EL (cell line): ENCODE measurements around the gene TAS2R42.

ENCODE experiments used
- DNase-seq: peaks from one replicate; pipeline ENCODE4 v3.0.0-alpha.2; 2016

The TAS2R42 gene, protein sequence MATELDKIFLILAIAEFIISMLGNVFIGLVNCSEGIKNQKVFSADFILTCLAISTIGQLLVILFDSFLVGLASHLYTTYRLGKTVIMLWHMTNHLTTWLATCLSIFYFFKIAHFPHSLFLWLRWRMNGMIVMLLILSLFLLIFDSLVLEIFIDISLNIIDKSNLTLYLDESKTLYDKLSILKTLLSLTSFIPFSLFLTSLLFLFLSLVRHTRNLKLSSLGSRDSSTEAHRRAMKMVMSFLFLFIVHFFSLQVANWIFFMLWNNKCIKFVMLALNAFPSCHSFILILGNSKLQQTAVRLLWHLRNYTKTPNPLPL

DNA sequence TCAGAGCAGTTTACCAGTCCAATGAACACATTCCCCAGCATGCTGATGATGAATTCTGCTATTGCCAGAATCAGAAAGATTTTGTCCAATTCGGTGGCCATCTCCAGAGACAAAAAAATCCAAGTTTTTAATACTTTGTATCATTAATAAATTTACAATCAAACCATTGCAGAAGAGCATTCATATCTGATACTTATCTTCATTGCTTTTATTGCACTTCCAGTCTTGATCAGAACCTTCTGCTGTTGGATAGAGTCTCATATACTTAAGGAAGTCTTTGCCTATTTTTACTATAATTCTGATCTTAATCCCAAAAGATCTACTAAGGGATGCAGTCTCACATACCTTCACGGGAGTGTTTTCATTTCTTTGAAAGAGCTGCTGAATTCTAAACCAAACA, at the start of gene TAS2R42:
TAS2R42 (minus strand) TSS at position 101 of the 400 bp plus-strand sequence; CDS start at position 101, 0 bp downstream.
- DNase-seq = no peak

DNA sequence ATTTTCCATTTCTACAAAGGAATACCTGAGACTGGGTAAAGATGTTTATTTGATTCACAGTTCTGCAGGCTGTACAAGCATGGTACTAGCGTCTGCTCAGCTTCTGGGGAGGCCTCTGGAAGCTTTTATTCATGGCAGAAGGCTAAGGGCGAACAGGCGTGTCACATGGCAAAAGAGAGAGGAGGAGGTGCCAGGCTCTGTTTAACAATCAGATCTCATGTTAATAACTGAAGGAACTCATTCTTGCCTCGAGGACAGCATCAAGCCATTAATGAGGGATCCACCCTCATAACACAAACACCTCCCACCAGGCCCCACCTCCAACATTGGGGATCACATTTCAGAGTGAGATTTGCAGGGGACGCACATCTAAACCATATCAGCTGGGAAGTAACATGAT, 46.8 kb upstream of the TAS2R42 start:
- DNase-seq = no peak

DNA sequence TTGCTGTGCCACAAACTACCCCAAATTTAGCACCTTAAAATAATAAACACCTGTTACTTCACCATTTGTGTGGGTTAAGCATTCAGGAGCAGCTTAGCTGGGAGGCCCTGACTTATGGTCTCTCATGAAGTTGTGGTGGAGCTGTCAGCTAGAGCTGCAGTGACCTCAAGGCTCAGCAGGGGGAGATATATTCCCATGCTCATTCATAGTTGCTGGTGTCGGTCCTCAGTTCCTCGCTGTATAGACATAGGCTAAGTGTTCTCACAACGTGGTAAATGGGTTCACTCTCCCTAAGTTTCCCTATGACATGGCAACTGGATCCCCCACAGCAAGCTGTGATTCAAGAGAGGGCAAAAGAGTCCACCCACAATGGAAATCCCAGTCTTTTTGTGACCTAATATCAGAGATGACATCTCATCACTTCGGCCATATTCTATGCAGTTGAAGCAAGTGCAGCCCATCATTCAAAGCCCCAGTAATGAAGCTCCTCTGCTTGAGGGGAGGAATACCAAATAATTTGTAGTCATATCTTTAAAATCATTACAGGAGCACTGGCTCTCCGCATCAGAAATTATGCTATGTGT, 41.7 kb upstream of the TAS2R42 start:
- DNase-seq = peak; percentile 50

DNA sequence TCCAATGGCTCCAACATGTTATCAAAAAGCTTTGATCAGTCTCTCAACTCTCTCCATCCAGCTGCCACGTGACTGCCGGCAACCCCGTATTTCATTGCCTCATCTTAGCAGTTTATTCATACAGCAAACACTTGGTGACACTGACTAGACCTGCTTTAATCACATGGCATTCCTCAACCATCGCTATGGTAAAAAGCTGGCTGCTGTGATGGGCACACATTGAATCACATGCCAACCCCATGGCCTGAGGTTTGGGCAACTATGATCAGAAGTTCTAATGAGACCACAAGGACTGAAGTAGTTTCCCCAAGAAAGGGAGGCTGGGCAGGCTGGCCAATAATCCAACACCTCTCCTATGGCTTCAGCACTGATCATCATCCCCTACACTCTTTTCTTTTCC, 40.6 kb upstream of the TAS2R42 start:
- DNase-seq = no peak

DNA sequence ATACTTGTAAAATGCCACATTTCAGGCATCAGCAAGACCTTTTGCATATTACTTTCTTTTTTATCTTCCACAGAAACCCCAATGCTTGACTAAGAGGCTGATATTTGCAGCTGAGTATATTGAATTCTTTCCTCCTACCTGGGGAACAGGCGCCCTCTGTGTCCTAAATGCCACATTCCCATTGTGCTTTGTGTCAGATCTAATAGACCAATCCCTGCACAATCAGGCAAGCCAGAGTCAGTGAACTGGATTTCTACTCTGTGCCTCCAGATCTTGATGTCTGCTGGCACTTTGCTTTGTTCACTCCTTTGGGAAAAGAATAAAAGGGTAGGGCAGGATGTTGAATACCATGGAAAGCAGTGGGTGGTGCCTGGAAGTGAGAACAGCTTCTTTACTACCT, 22.4 kb upstream of the TAS2R42 start:
- no peak for DNase-seq

DNA sequence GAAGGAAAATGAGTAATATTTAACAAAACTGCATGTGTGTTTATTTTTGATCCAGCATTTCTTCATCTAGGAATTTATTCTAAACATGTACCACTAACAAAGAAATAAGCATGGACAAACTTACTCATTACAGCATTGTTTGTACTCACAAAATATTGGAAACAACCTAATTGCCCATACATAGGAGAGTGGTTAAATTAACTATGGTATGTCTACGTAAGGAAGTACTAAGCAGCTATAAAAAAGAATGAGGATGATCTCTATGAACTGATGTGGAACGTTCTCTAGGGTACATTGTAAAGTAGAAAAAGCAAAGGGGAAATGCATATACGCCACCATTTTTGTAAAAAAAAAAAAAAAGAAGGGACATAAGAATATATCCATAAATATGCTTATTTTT, 17.4 kb upstream of the TAS2R42 start:
- DNase-seq = no peak

DNA sequence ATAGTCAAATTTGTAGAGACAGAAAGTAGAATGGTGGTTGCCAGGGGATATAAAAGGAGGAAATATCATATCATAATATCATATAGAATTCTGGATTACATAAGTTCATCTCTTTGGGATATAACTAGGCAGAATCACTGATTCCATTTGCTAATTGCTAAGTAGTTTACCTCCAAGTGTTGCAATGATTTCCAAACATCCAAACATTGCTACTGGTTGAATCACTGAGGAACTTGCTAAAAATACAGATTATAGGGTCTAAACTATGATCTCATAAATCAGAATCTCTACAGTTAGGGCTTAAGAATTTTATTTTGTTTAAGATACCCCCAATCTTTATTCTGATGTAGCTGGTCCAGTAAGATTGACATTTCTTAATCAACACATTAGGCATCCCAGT, 16.1 kb upstream of the TAS2R42 start:
- peak; percentile 1 for DNase-seq

DNA sequence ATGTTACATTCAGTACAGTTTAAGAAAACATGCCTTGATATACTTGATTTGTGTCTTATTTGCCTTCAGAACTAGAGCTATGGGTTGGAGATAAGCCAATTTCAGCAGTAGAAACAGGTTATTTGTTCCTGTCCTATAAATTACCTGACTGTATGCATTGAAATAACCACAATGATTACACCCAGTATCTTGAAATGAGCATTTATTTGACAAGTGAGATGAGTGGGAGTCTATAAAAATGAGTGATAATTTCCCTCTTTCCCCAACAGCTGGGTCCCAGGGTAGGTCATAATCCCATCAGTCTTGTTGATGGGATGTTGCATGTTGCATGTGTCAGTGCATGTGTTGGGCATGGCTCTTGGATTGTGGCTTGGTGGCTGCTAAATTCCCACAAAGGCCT, 3.7 kb downstream of the TAS2R42 start:
- DNase-seq = no peak

DNA sequence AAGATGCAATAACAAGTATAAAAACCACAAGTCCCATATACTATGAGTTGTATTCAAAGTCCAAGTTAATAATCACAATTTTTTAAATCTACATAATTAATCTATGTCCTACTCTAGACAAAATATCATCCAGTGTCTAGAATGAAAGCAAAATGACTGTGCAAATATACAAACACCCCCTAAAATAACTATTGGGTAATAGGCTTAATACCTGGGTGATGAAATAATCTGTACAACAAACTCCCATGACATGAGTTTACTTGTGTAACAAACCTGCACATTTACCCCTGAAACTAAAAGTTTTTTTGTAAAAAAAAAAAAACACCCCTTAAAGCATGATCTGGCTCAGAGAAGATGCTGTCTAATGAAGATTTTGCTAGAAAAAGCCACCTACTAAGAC, 4.2 kb downstream of the TAS2R42 start:
- DNase-seq = no peak

DNA sequence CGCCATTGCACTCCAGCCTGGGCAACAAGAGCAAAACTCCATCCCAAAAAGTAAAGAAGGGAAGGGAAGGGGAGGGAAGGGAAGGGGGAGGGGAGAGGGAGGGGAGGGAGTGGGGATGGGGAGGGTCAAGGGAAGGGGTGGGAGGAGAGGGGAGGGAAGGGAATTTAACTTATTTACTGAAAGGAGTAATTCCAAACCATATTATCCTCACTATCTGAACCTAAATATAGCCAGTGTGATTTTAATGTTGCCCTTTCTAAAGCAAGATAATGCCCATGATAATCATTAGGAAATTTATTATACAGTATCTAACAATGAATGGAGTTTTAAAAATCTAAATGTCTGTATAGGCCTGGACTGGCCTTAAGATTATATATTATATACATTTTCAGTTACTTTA, 8.5 kb downstream of the TAS2R42 start:
- DNase-seq = no peak

DNA sequence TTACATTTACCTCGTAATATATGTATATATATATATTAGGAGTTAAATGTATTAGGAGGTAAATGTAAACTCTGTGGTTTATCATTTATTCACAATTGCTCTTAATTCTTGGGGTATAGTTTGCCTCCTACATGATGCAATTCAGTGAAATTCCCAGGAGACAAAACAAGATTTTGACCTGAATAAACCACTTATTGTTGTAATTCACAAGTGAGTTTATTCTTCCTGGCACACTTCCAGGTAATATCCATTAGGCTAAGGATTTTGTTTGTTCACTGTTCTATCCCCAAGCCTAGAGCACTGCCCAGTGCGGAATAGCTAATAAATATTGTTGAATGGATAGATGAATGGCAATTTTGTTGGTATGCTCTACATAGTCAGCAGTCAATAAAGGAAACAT, 12.7 kb downstream of the TAS2R42 start:
- no peak for DNase-seq

DNA sequence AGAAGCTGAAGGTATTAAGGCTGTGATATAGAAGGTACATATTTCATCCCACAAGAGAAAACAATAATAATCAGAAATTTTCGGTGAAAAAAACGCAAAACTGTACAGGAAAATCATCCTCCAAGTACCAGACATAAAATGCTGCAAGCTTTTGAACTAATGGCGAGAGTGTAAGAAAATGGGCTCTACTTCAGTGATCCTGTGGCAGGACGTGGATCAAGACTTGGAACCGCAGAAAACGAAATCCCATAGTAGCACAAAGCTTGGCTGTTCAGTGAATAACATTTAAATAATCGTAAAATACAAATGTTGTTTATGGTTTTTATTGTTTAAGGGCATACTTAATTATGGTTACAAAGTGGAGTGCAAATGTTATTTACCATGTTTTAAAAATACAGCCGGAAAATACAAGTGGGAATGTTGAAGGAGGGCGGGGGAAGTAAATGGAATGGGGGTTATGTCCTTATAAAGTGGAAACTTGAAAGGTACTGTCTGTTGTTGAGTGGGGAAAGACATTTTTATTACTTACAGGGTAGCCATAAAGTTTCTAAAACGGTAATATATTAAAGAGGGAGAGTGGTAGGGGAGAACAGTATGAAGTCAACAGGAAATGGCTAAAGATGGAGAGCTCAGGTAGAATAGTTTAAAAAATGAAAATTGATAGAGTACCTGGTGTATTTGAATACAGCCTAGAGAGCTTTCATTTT, 14.6 kb downstream of the TAS2R42 start:
- peak; percentile 20 for DNase-seq

DNA sequence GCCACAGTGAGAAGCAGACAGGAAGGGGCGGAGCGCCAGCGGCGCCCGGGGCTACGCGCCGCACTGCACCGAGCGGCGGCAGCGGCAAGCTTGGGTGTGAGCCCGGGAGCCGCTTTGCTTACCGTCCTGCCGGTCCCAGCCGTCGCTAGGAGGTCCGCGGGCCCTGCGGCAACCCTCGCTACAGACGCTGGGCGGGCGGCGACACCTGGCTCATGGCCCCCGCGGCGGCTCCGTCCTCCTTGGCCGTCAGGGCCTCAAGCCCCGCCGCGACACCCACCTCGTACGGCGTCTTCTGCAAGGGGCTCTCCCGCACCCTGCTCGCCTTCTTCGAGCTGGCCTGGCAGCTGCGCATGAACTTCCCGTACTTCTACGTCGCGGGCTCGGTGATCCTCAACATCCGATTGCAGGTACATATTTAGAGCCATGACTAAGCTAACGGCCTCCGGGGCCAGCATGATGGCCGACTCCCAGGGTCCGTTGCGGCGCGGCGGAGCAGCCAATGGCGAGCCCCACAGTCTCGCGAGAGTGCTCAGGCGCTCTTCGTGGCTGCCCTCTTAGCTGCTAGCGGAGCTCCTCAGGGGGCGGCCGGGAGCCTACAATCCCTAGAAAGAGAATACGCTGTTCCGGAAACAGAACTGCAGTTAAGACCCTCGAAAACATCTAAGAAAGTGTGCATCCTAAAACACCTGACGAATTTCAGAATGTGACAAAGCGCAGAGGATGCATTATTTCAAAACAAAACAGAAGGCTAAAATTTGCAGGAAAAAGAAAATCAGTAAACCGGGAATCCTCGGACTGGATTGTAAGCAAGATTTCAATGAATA, 15.4 kb downstream of the TAS2R42 start, which contains the start of gene SMIM10L1:
SMIM10L1 (plus strand) TSS at position 50 of the 824 bp plus-strand sequence; CDS start at position 213, 163 bp downstream.
- DNase-seq = peak; percentile 94

DNA sequence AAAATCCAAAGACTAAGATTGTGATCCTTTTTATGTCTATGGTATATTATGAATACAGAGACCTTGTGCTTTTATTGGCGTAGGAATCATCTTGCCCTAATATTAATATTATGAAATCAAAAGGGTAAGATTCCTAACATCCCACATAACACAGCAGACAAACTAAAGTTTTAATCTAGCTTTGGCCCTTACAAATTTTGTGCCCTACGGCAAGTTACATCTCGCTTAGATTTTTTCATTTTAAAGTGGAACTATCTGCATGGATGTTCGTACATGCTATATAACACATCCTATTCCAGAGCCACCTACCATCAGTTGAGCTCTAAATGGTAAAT, 16.0 kb downstream of the TAS2R42 start:
- no peak for DNase-seq

DNA sequence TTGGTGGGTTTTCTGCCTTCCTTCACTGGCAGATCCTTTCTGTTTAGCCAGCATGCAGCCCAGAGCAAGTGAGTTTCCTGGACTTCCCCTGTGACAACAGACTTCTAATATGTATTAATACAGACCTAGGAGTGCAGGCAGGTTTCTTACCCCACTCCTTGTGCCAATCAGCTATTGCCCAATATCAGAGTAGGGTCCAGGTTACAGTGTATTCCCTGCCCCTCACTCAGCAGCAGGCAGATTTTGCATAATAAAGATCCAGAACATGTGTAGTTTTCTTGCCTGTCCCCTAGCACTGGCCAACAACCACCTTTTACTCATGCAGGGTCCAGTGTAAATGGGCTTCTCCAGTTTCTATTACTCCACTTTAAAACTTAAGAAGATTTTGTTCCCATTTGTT, 20.4 kb downstream of the TAS2R42 start:
- no peak for DNase-seq

DNA sequence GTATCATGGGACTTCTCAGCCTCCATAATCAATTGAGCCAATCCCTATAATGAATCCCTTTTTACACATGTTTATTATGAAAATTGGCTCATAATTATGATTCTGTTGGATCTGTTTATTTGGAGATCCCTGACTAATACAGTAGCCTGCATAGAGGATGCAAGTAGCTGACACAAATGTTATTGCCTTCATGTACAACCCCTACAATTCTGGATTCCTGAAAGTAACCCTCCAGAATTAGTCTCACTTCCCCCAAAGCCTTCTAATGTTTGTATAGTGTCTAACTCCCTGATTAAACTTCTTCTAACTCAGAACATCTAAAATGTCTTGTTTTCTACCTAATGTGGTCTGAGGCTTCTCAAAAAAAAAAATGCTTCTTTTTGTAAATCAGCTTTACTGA, 22.4 kb downstream of the TAS2R42 start:
- DNase-seq = no peak

DNA sequence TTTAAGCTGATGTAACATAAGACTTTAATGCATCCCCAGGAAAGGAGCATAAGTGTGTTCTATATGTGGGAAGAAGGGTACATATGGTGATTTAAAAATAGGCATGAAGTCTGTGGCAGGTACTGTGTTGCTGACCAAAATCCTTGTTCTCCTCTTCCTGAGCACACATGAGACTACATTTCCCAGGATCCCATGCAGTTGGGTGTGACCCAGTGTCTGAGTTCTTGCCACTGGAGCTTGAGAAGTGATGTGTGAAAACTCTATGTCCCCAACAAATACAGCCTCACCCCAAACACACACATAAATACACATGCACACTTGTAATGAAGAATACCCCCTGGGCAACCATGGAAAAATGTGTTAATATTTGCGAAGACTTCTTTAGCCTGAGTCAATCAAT, 24.2 kb downstream of the TAS2R42 start:
- no peak for DNase-seq

DNA sequence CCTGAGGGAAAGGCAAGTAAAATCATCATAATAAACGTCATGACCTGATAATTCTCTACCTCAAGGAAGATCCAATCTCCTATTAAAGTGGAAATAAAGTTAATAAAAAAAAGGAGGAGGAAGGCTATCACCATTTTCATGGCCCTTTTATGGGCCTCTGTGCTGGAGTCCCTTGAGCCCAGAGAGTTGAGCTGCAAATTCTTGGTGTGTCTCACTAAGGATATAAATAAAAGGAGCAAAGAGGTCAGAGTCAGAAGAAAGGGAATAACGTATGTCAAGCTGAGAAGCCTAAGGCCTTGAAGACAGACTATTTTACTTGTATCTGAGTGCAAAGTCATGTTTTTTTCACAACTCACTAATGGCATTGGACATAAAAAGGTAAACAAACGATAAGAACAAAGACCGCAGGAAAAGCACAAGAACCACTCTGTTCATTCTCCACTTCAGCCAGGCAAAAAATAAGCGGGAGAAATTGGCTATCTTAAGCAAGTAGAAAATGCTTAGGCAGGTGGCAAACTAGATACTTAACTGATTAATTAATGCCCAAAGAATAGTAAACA, 27.8 kb downstream of the TAS2R42 start:
- no peak for DNase-seq

DNA sequence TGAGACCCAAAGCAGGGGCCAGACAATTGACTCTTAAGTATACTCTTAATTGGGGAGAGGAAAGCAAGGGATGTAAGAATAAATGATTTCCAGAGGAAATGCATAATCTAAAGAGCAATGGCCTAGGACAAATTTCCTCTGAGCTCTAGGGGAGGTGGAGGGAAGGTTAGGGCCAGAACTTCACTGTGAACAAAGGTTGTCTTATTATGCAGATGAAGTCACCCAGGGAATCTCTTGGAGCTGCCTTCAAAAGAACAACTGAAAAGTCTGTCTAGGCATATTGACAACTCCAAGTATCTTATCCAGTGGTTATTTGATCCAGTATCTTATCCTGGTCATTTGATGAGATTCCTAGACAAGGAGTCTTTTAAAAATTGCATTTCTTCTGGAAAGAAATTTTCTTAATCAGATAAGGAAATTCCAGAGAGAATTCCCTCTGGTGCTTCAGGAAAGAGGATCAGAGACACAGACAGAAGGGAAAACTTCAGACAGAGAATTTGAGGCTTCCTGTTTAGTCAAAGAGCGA, 32.3 kb downstream of the TAS2R42 start:
- no peak for DNase-seq

DNA sequence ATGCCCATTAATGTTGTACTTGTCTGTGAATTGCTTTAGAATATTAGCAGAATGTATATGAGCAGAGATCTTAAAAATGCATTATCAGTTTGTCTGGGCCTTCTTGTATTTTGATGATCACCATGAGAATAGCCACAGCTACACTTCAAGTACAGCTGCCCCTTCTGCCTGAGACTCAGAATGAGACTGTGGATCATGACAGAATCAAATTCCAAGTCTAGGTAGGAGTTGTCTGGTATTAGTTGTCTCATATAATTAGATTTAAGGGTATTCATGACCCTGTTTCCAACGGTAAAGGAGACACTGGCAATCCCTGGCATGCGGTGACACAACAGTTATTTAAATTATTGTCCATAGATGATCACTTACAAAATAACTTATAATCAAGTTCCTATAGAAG, 34.0 kb downstream of the TAS2R42 start:
- no peak for DNase-seq

DNA sequence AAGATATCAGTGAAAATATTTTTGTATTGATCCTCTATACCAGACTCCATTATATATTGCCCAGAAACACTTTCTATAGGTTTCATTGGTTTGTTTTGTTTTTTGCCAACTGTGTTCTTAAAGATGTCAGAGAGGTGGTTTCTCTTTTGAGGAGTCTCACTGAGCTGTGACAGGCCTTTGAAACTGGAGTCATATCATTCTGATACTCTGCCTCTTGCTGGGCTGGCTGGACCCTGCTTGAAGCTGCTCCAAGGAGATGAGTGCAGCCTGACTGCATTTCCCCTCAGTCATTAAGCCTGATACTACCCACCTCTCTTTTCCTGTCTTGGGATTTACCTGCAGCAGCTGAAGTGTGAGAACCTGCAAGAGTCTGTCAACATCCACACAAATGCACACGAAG, 35.9 kb downstream of the TAS2R42 start:
- no peak for DNase-seq

DNA sequence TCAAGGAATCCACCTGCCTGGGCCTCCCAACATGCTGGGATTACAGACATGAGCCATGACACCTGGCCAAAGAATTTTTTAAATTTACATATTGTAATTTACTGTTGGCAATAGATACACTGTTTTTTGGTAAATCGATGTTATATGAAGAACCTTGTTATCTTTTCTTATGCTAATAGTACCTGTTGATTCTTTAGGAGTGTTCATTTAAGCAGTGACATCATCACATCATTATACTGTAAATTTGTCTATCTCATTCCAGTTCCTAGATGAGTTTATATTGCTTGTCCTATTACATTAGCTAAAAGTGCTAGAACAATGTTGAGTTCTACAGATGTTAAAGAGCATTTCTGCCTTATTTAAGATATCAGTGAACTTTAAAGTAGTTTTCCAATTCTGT, 39.3 kb downstream of the TAS2R42 start:
- no peak for DNase-seq

DNA sequence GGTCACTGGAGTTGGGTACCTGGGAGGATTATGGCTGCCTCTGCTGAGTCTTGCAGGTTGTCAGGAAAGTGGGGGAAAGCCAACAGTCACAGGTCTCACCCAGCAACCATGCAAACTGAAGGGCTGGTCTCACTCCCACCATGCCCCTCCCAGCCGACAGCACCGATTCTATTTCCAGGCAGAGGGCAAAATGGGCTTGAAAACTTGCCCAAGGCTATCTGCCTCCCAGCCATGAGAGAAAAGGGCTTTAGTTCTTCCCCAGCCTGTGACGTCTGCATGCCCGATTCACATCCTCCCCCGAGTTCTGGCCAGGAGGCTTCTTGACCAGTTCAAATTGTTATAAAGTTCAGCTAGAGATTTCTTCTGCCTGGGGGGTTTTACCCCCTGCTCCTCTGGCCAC, 42.4 kb downstream of the TAS2R42 start:
- DNase-seq = no peak
